GM12891 (cell line): ENCODE measurements around the gene RYR1.

Experiments used
- POLR2A ChIP-seq: IDR thresholded peaks from 2 replicates; pipeline ENCODE4 v1.6.1; 2011; ENCODE audit warnings: low read depth, low read length, control low read depth
- POLR2AphosphoS5 ChIP-seq: IDR thresholded peaks from 2 replicates; pipeline ENCODE4 v1.6.1; 2011; ENCODE audit warnings: low read depth, low read length, control low read depth
- TAF1 ChIP-seq: IDR thresholded peaks from 2 replicates; pipeline ENCODE4 v1.6.1; 2011; ENCODE audit warnings: low read depth, low read length, control low read depth

- TF ChIP-seq TAF1 (no peak), POLR2A (no peak), POLR2AphosphoS5 (no peak)
Measured at GRCh38 chr19:38535212-38535611, 101.7 kb downstream of the RYR1 start.
